Thyroid gland (tissue), 4 donors: ENCODE data around the gene ABCA9.

Source experiments
- CTCF ChIP-seq, 6 experiments: fragments of 200-600 bp in 3 of 6; fragments of 450-650 bp in 3 of 6; sonication (generic) in 3 of 6; IDR thresholded peaks; one replicate each; pipeline ENCODE4 v1.5.1; 2016 to 2019; ENCODE audit warnings: antibody characterized with exemption in 6 of 6, mild to moderate bottlenecking in 2 of 6, inconsistent platforms in 1 of 6, moderate library complexity in 1 of 6
- POLR2A ChIP-seq, 2 donors: fragments of 450-650 bp; IDR thresholded peaks; one replicate each; pipeline ENCODE4 v1.6.1; 2017; ENCODE audit warnings: antibody characterized with exemption in 2 of 2, mild to moderate bottlenecking in 2 of 2, moderate library complexity in 1 of 2

- TF ChIP-seq CTCF (IDR thresholded peaks at IDR 0.05), result no peak
- TF ChIP-seq POLR2A (IDR thresholded peaks at IDR 0.05), result no peak
Measured at GRCh38 chr17:69043098-69043734, 17.5 kb downstream of the ABCA9 start.
